NCI-H1694 treated with DMSO at 0.1 percent for 48 hours (cell line): ENCODE measurements around the gene IFT88.

Experiments used
- DNase-seq: peaks from one replicate; lab custom pipeline; 2025; lab: John Stamatoyannopoulos, UW

Gene IFT88

GRCh38 chr13:20565115-20565736, 1.7 kb upstream of the IFT88 start:
- DNase-seq: no peak

GRCh38 chr13:20566468-20566897, 474 bp upstream of the IFT88 start:
- DNase-seq: no peak

GRCh38 chr13:20567881-20568528, 1.0 kb downstream of the IFT88 start:
- DNase-seq: no peak

- no peak for DNase-seq
These were observed 3.6 kb downstream of the IFT88 start for GRCh38 chr13:20570517-20570916.

- no peak for DNase-seq
These were observed 4.7 kb downstream of the IFT88 start for GRCh38 chr13:20571676-20572075.

GRCh38 chr13:20573186-20573585, 6.2 kb downstream of the IFT88 start:
- DNase-seq: no peak

- no peak for DNase-seq
These were observed 6.7 kb downstream of the IFT88 start for GRCh38 chr13:20573636-20574035.

GRCh38 chr13:20579191-20579590, 12.2 kb downstream of the IFT88 start:
- DNase-seq: no peak

- no peak for DNase-seq
These were observed 13.3 kb downstream of the IFT88 start for GRCh38 chr13:20580257-20580656.

GRCh38 chr13:20582026-20582425, 15.1 kb downstream of the IFT88 start:
- DNase-seq: no peak

GRCh38 chr13:20583803-20584293, 16.9 kb downstream of the IFT88 start:
- no peak for DNase-seq

- no peak for DNase-seq
These were observed 18.4 kb downstream of the IFT88 start for GRCh38 chr13:20585371-20585770.

- no peak for DNase-seq
These were observed 21.7 kb downstream of the IFT88 start for GRCh38 chr13:20588529-20589110.

GRCh38 chr13:20590561-20590960, 23.6 kb downstream of the IFT88 start:
- DNase-seq: no peak

- DNase-seq: no peak
These were observed 25.6 kb downstream of the IFT88 start for GRCh38 chr13:20592606-20593005.

- no peak for DNase-seq
These were observed 27.3 kb downstream of the IFT88 start for GRCh38 chr13:20594280-20594679.

GRCh38 chr13:20607015-20607414, 40.1 kb downstream of the IFT88 start:
- DNase-seq: no peak

- DNase-seq: no peak
These were observed 41.6 kb downstream of the IFT88 start for GRCh38 chr13:20608438-20609020.

GRCh38 chr13:20609145-20609544, 42.2 kb downstream of the IFT88 start:
- no peak for DNase-seq

- no peak for DNase-seq
These were observed 43.0 kb downstream of the IFT88 start for GRCh38 chr13:20610006-20610405.

GRCh38 chr13:20616059-20616797, 49.3 kb downstream of the IFT88 start:
- DNase-seq: no peak

- DNase-seq: no peak
These were observed 56.0 kb downstream of the IFT88 start for GRCh38 chr13:20623000-20623399.
